HG02938 (cell line): Measurements from ENCODE around the gene MPRIP.
A peak's percentile ranks its signal among the peaks of the same experiment; 100 is the strongest.

Experiments
- ATAC-seq: cut with Tn5 transposase; IDR thresholded peaks from one replicate; pipeline ENCODE4 v1.9.1; 2021; ENCODE audit warnings: mild to moderate bottlenecking, moderate library complexity; ENCODE audit not compliant: unreplicated experiment

The MPRIP gene

GRCh38 chr17:17028059-17028877, 14.0 kb upstream of the MPRIP start:
- ATAC-seq: no peak

- ATAC-seq: no peak
These were observed 13.2 kb upstream of the MPRIP start for GRCh38 chr17:17028878-17029535.

- no peak for ATAC-seq
These were observed 12.3 kb upstream of the MPRIP start for GRCh38 chr17:17029938-17030337.

DNA sequence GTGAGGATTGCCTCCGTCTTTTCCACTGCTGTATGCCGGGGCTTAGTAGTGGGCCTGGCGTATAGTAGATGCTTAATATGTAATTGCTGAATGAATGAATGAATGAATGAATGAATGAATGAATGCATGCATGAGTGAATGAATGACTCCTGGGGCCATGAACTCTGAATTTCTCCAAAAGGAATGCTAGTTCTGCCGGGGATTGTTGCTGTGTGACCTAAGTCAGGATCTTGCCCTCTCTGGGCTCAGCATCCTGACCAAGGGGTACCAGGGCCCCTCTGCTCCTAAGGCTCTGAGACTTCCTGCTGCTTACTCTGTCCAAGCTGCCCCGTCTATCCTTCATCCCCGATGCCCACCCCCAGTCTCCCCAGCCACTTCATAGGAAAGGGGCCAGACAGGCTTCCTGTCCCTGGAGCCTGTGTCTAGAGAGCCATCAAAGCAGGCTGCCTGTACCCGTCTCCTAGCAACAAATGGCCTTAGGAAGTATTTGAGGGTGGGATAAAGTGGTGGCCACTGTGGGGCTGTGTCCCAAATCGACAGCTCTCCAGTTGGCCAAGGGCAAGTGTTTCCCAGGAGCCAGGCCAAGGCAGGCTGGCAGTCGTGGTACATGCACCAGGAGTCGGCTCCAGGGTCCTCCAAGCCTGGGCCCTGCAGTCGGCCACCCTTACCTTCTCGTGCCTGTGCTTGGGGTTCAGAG, 11.6 kb upstream of the MPRIP start:
- ATAC-seq: no peak

DNA sequence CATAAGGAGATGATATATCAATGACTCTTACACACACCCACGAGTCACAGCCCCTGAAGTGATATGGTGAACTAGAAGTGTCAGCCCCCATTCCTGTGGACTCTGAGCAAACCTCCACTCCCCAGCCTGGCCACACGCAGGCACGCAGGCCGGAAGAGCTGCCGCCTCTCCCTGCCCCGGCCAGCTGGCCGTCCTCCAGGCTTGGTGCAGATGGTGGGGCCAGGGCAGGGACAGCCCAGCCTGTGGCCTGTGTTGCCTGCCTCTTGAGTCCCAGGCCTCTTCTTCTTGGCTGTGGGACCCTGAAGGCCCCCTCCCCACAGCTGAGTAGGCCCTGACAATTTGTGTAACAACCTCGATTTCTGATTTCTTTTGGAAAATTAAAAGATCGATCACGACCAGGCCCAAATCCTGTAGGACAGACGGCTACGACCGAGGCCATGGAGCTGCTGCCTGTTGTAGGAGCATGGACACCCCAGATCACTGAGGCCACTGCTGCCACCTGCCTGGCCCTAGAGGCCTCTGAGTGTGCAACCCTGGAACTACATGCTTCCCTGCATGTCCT, 10.0 kb upstream of the MPRIP start:
- no peak for ATAC-seq

- no peak for ATAC-seq
These were observed 8.8 kb upstream of the MPRIP start for GRCh38 chr17:17033466-17033865.

GRCh38 chr17:17034026-17034425, 8.2 kb upstream of the MPRIP start:
- ATAC-seq: no peak

DNA sequence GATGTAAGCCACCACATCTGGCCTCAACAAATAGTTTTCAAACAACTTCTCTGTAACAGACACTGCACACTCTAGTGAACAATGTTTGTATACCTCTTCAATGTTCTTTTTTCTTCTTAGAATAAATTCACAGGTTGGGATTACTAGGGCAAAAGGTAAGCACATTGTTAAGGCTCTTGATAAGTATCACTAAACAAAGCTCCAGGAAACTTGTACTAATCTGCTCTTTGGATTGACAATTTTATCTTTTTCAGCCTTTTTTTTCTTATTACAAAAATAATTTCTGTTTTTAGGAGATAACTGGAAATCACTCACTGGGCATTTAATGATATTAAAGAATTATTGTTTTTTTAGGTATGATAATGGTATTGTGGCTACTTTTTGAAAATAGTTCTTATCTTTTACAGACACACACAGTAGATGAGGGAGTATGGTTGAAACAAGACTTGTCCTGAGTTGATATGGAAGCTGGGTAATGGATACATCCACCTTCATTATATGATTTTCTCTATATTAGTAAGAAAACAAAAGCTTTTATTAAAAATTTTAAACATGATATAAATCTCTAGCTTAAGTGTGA, 7.7 kb upstream of the MPRIP start:
- no peak for ATAC-seq

GRCh38 chr17:17035490-17035889, 6.8 kb upstream of the MPRIP start:
- ATAC-seq: no peak

DNA sequence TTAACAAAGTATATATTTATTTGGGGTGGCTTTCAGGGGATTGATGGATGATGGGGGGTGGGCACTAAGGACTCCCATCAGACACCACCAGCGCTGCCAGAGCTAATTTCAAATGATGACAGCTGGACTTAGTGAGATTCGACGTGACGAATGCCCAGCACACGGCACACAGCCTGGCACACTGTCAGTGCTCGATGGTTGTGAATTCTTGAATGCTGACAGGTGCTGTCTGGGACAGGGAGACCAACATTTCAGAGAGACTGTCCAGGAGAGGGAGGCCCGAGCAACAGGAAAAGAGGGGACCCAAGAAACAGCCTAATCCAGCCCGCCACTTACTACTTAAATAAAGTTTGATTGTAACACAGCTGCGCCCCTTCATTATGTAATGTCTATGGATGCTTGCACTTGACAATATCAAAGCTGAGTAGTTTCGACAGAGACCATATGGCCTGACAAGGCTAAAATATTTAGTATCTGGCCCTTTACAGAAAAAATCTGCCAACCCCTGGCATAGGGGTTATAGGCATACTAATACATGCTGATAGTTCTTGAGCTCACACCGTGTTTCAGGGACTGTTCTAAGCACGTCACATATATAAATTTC, 6.2 kb upstream of the MPRIP start:
- no peak for ATAC-seq

DNA sequence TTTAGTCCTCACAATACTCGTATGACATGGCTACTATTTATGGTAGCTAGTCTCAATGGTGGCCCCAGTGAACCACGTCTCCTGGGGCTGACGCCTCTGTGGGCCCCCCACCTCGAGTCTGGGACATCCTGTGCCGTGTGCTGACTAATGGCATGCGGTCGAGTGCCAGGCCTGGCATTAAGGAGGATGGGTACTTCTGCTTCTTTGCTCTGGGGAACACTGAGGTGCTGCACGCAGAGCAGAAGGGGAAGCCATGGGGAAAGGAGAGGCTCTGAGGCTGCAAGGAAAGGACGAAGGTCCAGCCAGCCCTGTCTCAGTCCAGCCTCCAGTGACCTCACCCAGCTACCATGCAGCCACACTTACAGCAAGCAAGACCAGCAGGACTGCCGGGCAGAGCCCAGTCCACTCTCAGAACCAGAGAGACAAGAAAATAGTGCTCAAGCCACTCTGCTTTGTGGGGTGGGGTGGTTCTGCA, 5.7 kb upstream of the MPRIP start:
- ATAC-seq: no peak

DNA sequence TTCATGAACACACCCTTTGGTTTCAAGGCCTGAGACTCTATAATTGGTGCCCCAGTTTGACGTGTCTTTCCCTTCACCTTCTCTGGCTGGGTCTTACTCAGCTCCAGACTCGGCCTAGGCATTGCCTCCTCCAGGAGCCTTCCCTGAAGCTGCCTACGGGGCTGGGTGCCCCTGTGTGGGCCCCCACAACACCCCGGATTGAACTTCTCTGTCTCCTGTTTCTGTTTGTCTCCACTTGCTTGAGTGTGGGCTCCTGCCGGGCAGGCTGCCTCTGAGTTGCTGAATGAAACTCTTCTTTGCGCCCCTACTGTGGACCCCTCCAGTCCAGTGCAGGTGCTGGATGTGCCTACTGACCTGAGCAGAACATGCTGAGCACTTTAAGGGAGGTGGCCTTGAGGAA, 2.3 kb upstream of the MPRIP start:
- no peak for ATAC-seq

GRCh38 chr17:17041018-17041521, 1.2 kb upstream of the MPRIP start:
- no peak for ATAC-seq

DNA sequence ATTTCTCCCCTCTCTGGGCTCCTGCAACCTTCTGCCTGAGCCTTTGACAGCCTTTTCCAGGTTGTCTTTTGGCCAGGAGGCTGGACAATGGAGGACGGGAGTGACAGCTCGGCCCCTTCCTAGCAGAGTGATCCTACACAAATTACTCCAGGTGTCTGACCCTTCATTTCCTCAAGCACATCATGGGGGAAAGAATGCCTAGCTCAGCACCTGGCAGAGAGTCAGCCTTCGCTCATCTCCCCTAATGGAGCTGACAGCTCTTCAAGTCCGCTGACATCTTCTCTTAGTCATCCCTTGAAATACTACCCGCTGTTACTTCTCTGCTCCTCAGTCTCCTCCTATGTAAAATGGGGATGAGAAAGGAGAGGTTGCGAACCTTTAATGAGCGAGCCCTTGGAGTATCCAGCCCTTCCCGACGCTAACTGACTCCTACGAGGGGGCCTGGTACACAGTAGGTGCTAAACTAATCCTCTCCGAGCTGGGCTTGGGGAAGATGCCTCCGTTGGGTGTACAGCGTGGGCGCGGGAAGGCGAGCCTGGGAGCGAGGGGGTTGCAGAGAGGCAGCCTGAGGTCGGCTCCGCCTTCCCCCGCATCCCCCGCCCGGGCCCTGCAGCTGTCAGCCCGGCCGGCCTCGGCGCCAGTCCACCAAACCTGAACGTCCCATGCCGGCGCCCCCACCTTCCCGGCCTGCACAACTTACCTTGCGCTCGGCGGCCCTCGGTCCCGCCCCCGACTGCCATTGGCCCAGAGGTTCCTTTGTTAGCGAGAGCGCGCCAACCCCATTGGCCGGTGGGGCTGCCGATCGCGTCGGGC, 480 bp upstream of the MPRIP start:
- peak; percentile 89 for ATAC-seq

DNA sequence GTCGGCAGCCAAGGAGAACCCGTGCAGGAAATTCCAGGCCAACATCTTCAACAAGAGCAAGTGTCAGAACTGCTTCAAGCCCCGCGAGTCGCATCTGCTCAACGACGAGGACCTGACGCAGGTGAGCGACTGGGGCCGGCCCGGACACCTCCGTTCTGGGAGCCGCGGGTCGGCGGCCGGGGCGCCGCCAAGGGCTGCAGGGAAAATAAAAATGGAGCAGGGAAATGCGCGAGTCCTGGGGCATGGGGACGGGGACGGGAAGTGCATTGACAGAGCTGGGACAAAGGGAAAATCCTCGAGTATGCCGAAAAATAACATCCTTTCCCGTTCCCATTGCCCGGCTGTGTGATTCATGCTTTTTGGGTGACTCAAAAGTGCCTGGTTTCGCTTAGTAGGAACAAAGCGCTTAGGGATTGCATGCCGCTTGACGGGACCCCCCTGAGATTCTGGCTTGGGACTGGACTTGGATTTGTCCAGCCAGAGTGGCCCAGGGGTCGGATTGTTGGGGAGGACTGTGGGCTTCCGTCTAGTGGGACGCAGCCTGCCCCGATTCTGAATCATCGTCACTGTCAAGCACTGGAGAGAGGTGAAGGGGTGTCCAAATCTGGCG, 699 bp downstream of the MPRIP start:
- no peak for ATAC-seq

GRCh38 chr17:17043461-17044271, 1.4 kb downstream of the MPRIP start:
- no peak for ATAC-seq

- ATAC-seq: no peak
These were observed 2.7 kb downstream of the MPRIP start for GRCh38 chr17:17044846-17045561.

DNA sequence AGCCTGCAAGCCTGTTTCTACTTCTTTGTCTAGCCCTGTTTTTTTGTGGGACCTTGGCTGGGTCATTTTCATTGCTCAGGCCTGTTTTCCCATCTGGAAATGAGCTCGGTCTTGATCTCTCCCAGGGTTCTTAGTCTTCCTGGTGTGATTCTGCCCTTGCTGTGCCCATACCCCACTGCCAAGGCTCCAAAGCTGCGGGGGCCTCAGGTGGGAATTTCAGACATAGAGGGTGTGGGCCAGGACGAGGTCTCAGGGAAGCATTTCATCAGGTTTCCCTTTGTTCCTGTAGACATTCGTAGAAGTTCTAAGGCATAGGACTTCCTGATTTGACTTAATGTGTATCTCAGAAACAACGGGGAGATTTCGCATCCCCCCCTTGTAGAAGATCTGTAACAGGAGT, 5.8 kb downstream of the MPRIP start:
- ATAC-seq: no peak
